ENCODE data around the gene ERBB4.

DNA sequence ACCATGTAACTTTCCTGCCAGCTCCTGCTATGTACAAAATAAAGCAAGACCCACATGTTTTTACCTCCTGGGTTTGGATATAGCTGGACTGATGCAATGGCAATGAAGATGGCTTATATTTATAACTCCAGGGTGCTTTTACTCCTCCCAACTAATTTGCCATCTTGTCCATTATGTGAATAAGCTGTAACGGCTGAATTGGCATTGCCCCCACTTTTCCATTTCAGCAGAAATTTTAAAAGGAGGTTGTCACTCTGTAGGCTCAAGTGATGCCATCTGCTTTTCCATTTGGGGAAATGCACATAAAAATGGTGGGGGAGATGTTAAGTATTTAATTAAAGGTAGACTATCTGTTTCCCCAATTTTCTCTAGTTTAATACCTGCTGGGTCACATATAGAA lies 345.5 kb downstream of the ERBB4 start:
- TF ChIP-seq ZFP30 (CRISPR knock-in tag; IDR thresholded peaks at IDR 0.05), result no peak
- TF ChIP-seq BACH2 (CRISPR knock-in tag; IDR thresholded peaks at IDR 0.05; ENCODE audit: borderline replicate concordance), result no peak
- TF ChIP-seq, protein P1, sequence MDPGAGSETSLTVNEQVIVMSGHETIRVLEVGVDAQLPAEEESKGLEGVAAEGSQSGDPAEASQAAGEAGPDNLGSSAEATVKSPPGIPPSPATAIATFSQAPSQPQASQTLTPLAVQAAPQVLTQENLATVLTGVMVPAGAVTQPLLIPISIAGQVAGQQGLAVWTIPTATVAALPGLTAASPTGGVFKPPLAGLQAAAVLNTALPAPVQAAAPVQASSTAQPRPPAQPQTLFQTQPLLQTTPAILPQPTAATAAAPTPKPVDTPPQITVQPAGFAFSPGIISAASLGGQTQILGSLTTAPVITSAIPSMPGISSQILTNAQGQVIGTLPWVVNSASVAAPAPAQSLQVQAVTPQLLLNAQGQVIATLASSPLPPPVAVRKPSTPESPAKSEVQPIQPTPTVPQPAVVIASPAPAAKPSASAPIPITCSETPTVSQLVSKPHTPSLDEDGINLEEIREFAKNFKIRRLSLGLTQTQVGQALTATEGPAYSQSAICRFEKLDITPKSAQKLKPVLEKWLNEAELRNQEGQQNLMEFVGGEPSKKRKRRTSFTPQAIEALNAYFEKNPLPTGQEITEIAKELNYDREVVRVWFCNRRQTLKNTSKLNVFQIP (CRISPR knock-in tag; IDR thresholded peaks at IDR 0.05; ENCODE audit: borderline replicate concordance, low read depth), result no peak
- TF ChIP-seq SNAI2 (CRISPR knock-in tag; IDR thresholded peaks at IDR 0.05), result no peak
- no peak for TF ChIP-seq ZFP3 (CRISPR knock-in tag; IDR thresholded peaks at IDR 0.05)
- TF ChIP-seq, protein P2, sequence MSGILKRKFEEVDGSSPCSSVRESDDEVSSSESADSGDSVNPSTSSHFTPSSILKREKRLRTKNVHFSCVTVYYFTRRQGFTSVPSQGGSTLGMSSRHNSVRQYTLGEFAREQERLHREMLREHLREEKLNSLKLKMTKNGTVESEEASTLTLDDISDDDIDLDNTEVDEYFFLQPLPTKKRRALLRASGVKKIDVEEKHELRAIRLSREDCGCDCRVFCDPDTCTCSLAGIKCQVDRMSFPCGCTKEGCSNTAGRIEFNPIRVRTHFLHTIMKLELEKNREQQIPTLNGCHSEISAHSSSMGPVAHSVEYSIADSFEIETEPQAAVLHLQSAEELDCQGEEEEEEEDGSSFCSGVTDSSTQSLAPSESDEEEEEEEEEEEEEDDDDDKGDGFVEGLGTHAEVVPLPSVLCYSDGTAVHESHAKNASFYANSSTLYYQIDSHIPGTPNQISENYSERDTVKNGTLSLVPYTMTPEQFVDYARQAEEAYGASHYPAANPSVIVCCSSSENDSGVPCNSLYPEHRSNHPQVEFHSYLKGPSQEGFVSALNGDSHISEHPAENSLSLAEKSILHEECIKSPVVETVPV (CRISPR knock-in tag; IDR thresholded peaks at IDR 0.05), result no peak
- no peak for TF ChIP-seq TOX (CRISPR knock-in tag; IDR thresholded peaks at IDR 0.05; ENCODE audit: borderline replicate concordance)
- no peak for TF ChIP-seq CSDC2 (CRISPR knock-in tag; IDR thresholded peaks at IDR 0.05)
- no peak for TF ChIP-seq ZC3H10 (CRISPR knock-in tag; IDR thresholded peaks at IDR 0.05)
- TF ChIP-seq PPARA (CRISPR knock-in tag; IDR thresholded peaks at IDR 0.05; ENCODE audit: borderline replicate concordance), result no peak
- no peak for TF ChIP-seq RARB (CRISPR knock-in tag; IDR thresholded peaks at IDR 0.05)

Data from SK-N-SH treated with all-trans-retinoic acid at 6 μM for 48 hours (cell line).